SJCRH30 (cell line): ENCODE data around the gene C1QA. TPM values are rescaled to one million over a fixed set of nuclear protein-coding genes. Genes with fewer than 3 reads are reported as not detected.

Experiments used
- DNase-seq, 2 experiments: peaks; one replicate each; pipeline ENCODE4 v3.0.0-alpha.2; 2015 to 2020
- H3K27ac ChIP-seq: fragments of 250-450 bp; sonication (Bioruptor Pico); 2 replicates; pipeline ENCODE4 v1.5.1; 2020; ENCODE audit warnings: mild to moderate bottlenecking, moderate library complexity
- H3K27me3 ChIP-seq: fragments of 250-450 bp; sonication (Bioruptor Pico); 2 replicates; pipeline ENCODE4 v1.5.1; 2020; ENCODE audit warnings: mild to moderate bottlenecking, moderate library complexity
- H3K36me3 ChIP-seq: fragments of 250-450 bp; sonication (Bioruptor Pico); 2 replicates; pipeline ENCODE4 v1.5.1; 2020; ENCODE audit warnings: mild to moderate bottlenecking, moderate library complexity
- H3K4me1 ChIP-seq: fragments of 250-450 bp; sonication (Bioruptor Pico); 2 replicates; pipeline ENCODE4 v1.5.1; 2020; ENCODE audit warnings: mild to moderate bottlenecking, moderate library complexity
- H3K4me3 ChIP-seq: fragments of 250-450 bp; sonication (Bioruptor Pico); 2 replicates; pipeline ENCODE4 v1.5.1; 2020; ENCODE audit warnings: mild to moderate bottlenecking, moderate library complexity
- H3K9me3 ChIP-seq: fragments of 250-450 bp; sonication (Bioruptor Pico); replicated peaks from 2 replicates; pipeline ENCODE4 v1.5.1; 2020; ENCODE audit warnings: mild to moderate bottlenecking, moderate library complexity
- total RNA-seq: library from RNA; depleted of rRNA; stranded (reverse); fragments of >200 nt; shearing (Covaris generic); gene quantifications from 2 replicates; pipeline ENCODE4 v1.2.3, GENCODE V29; 2014; rRNA removed

Gene C1QA
- total RNA-seq, 1 experiment from 2014 or later, result 0.08 TPM

GRCh38 chr1:22687191-22687590, 50.8 kb downstream of the C1QA start:
- Histone ChIP-seq H3K36me3 (no peaks in the 10 kb centered on the region), H3K9me3 (no peaks in the 10 kb centered on the region), H3K27ac (no peak overlapping the region), H3K4me1 (peaks cover 6% of the 10 kb centered on the region; the same call in 1 of the 2 replicates), H3K4me3 (no peak overlapping the region), H3K27me3 (peaks cover 9% of the 10 kb centered on the region)
- DNase-seq, result no peak

- H3K4me3 ChIP-seq, result no peak overlapping the region
These were observed 52.0 kb downstream of the C1QA start for GRCh38 chr1:22688466-22688865.

More at GRCh38 chr1:22688466-22688865, 52.0 kb downstream of the C1QA start:
- H3K36me3 ChIP-seq, result no peaks in the 10 kb centered on the region
- DNase-seq, result no peak
- no peaks in the 10 kb centered on the region for H3K9me3 ChIP-seq
- H3K27ac ChIP-seq, result no peak overlapping the region
- H3K27me3 ChIP-seq, result peaks cover 3% of the 10 kb centered on the region; the same call in 1 of the 2 replicates
- H3K4me1 ChIP-seq, result peaks cover 6% of the 10 kb centered on the region; the same call in 1 of the 2 replicates

Other genes with a start within 250 kb of the C1QA start
- 19.0 and 20.6 TPM in 2 replicates for gene ZBTB40, start 184.8 kb upstream of the C1QA start, total RNA-seq
- gene EPHA8, start 73.1 kb upstream of the C1QA start, total RNA-seq, result 1.3 and 1.5 TPM in 2 replicates
- gene C1QC, start 7.0 kb downstream of the C1QA start, total RNA-seq, result not detected in 2 replicates
- gene C1QB, start 16.6 kb downstream of the C1QA start, total RNA-seq, result not detected in 2 replicates
- gene EPHB2, start 74.2 kb downstream of the C1QA start, total RNA-seq, result 29.8 and 32.4 TPM in 2 replicates